Hypothalamus (tissue), 51 donors: ENCODE measurements around the gene RAB23.
"Not testable (repeated sequence)": the region's sequence is repeated elsewhere in the genome, so short reads cannot be mapped to it uniquely, and the experiment has no call there.

ENCODE experiments used
- DNase-seq, 51 donors: peaks; one replicate each; lab custom pipeline; 2025; lab: John Stamatoyannopoulos, UW

The RAB23 gene

DNA sequence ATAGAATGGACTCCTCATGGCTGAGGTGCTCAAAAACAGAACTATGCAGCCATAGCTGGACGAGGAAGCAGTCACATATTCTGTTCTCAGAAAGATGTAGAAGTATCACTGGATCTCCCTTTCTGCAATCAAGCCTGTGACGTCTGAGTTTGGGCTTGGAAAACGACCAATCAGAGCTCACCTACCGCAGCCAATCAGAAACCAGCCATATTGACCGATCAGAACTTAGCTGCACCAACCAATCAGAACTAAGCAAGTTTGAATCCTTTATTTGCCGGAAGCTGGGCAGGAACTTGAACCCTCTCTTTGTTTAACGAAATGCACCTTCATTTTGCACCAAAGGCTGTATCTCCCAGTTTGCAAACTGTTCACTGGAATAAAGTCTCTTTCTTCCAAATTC lies 21.8 kb upstream of the RAB23 start:
- DNase-seq = no peak

GRCh38 chr6:57243526-57243925 lies 21.4 kb upstream of the RAB23 start:
- DNase-seq = not testable (repeated sequence)

DNA sequence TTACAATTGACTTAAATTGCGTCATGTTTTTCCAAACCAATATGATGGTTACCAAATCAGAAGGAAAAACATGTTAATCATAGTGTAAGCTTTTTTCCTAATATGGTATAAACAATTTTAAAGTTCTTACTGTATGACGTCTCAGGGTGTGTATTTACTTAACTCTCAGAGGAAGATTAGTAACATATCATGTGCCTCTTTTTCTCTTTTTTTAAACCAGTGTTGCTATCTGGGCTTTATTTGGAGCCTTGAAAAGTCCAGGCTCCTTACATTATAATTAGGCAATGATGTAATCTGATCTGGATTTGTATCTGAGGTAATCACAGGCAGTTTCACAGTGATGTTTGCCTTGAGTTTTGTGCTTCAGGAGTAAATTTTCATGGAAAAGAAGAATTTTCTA lies 20.4 kb upstream of the RAB23 start:
- DNase-seq = no peak

DNA sequence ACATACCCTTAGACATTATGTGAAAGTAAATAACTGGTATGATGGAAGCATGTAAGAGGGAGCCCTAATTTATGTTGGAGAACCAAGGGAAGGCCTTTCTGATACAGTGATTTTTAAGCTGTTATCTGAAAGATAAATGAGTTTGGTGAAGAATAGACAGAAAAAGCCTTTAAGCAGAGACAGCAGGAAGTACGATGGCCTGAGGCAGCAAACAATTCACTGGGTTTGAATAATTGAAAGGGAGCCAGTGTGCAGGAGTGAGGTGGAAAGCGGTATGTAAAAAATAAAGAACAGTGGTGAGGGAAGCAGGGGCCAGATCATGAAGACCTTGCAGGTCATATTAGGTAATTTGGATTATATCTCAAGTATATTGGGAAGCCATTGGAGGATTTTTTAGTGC lies 4.1 kb upstream of the RAB23 start:
- DNase-seq = no peak

DNA sequence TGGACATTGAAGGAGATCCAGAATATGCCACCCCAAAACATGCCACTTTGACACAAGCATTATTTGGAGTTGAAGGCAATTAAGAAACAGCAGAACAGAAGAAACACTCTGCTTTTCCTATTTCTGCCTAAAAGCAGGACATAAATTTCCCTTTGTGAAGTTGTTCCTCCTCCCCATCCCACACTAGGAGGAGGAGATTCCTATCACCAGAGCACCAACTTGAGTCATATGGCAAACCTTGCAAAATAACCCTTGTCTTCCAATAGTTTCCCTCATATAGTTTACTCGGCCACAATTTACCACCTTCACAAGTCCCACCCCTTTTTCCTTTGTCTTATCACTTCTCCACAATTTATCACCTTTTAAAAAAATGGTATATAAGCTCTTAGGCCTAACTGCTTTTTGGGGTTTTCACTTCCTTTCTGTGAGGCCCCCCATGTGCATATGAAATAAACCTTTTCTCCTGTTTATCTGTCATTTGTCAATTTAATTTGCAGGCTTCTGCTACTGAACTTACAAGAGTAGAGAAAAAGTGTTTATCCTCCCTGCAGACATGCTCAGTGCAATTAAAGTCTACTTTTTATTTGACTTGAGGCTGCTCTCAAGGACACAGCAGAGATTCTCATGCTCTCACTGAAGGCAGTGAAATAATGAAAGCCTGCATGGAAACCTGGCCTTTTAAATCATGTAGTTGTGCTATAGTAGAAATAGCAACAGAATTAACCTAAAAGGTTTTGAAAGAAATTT lies 2.8 kb upstream of the RAB23 start:
- no peak for DNase-seq

DNA sequence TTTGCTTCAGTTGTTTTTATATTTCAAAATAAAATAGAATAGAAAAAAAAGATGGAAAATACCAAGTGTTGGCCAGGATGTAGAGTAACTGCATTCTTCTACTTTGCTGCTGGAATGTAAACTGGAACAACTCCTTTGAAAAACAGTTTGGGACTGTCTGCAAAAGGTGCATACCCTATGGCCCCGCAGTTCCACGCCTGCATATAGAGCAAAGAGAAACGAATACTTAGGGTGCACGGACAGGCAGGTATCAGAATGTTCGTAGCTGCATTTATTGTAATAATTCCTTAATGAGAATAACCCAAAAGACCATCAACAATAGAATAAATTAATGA lies 603 bp upstream of the RAB23 start:
- peak in 1 of 51 donors; percentile 43 for DNase-seq

DNA sequence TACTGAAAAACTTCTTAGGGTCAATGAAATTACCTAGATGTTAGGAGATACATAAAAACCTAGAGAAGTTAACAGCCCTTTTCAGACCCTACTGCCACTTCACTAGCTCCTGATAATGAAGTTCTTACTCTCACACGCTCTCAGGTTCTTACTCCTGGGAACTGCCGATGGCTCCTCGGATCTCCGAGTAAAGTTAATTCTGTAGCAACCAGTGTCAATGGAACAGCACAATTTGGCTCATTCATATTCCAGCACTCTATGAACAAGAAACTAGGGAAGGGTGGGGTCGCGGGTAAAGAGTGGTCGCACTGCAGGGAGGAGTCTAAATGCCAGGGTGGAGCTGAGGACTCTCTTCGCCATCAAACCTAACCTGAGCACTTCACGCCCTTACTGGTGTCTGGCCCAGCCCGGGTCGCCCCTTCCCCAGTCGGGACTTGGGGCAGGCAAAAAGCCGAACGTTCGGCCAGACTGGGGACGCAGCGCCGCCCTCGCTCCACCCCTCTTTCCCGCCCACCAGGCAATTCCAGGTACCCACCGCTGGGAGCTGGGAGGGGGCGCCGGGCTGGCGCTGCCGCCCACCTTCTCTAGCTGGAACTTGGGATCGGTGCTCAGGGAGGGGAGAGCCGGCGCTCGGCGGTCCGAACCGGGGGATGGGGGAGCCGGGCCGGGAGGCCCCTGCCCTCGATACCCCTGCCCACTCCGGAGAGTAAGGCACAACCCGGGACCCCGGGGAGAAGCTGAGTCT lies 744 bp downstream of the RAB23 start:
- DNase-seq = peak in 38 of 51 donors; percentile 3 to 73 (median 44)

GRCh38 chr6:57220083-57220703 lies 1.9 kb downstream of the RAB23 start:
- no peak for DNase-seq

DNA sequence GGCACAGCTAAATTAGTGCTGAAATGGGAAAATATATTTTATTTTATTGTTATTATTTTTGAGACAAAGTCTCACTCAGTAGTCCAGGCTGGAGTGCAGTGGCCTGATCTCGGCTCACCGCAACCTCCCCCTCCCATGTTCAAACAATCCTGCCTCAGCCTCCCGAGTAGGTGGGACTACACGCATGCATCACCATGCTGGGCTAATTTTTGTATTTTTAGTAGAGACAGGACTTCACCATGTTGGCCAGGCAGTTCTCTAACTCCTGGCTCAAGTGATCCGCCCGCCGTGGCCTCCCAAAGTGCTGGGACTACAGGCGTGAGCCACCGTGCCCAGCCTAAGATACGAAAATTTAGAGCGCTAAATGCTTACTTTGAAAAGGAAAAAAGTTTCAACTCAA lies 4.8 kb downstream of the RAB23 start:
- DNase-seq = no peak

DNA sequence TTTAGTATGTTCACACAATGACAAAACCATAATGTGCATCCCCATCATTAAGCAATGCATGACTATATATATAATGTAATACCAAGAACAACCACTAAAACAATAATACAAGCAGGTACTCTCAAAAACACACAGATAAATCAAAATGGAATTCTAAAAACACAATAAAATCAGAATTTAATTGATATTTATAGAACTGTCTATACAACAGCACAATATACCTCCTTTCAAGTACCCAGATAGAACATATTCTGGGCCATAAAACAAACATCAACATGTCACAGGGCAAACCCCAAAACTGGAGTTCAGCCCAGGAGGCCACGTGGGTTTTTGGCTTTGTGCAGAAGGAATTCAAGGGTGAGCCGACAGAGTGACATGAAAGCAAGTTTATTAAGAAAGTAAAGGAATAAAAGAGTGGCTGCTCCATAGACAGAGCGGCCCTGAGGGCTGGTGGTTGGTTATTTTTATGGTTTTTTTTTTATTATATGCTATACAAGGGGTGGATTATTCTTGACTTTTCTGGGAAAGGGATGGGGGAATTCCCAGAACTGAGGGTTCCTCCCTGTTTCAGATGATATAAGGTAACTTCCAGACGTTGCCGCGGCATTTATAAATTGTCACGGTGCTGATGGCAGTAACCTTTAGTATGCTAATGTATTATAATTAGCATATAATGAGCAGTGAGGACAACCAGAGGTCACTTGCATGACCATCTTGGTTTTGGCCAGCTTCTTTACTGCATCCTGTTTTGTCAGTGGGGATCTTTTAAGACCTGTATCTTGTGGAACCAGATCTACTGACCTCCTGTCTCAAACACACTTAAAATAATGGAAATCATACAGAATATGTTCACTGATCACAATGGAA lies 5.6 kb downstream of the RAB23 start:
- peak in 17 of 51 donors; percentile 3 to 41 (median 10) for DNase-seq

GRCh38 chr6:57215260-57215659 lies 6.8 kb downstream of the RAB23 start:
- no peak for DNase-seq

DNA sequence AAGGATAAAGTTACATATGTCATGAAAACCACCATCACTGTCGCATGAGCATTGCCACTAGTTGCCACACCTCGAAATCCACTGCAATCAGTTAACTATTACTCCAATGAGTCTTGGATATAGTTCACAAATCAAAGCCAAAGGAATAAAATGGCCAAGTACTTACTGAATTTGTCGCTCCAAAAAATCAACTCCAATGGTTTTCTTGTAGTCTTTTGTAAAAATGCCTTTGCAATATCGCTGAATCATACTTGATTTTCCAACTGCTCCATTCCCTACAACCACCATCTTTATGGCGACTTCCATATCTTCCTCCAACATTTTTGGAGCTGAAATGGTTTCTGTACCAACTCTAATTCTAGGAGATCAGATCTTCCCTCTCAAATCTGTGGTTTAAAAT lies 12.0 kb downstream of the RAB23 start:
- no peak for DNase-seq

DNA sequence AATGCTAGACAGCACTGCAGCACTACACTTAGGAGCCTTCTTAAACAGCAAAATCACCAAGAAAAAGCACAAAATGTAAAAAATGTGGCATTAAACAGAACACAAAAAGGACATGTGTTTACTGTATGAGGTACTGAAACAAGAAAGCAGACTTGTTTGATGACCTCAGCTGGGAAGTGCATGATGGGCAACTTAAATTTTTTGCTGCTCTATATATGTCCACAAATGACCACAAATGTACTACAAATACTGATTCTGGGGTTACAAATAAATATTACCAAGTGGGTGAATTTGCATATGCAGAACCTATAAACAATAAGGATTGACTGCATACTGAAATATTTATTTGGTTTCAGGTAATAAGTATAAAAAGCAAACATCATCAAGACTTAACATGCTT lies 13.1 kb downstream of the RAB23 start:
- no peak for DNase-seq

- no peak for DNase-seq
Observed at GRCh38 chr6:57207872-57208271, 14.2 kb downstream of the RAB23 start.

- no peak for DNase-seq
Observed at GRCh38 chr6:57207141-57207540, 15.0 kb downstream of the RAB23 start.

DNA sequence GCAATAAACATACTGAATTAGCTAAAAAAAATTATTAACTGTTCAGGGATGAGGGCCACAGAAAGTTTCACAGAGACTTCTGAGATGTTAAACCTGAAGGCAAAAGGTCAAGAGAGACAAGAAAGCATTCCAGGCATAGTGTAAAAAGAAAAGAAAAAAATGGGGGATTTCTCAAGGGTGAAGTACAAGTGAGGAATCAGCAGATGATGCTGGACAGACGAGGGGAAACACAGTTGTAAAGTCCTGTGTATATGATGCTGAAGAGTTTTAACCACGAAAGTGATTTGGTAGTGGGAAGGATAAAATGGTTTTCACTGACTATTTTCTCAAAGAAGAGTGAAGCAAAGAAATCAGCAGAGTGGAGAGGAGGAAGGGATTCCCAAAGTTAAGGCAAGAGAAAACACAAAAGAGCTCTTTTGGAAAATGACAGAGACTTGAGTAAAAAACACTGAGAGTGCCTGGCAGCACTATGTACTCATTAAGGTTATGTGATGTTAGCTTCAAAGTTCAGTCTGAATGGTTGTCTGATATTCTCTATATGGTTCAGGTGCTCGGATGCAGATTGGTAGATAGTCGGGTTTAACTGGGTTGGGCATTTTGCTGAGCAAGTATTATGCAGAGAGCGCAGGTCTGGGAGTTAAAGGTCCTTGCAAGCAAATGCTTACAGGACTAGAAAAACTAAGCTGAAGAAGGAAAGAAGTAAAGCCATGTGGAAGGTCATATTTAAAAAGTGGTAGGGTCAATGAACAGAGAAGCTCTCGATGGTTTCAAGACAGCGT lies 16.4 kb downstream of the RAB23 start:
- DNase-seq = no peak

- DNase-seq = no peak
Observed at GRCh38 chr6:57201718-57202117, 20.4 kb downstream of the RAB23 start.

DNA sequence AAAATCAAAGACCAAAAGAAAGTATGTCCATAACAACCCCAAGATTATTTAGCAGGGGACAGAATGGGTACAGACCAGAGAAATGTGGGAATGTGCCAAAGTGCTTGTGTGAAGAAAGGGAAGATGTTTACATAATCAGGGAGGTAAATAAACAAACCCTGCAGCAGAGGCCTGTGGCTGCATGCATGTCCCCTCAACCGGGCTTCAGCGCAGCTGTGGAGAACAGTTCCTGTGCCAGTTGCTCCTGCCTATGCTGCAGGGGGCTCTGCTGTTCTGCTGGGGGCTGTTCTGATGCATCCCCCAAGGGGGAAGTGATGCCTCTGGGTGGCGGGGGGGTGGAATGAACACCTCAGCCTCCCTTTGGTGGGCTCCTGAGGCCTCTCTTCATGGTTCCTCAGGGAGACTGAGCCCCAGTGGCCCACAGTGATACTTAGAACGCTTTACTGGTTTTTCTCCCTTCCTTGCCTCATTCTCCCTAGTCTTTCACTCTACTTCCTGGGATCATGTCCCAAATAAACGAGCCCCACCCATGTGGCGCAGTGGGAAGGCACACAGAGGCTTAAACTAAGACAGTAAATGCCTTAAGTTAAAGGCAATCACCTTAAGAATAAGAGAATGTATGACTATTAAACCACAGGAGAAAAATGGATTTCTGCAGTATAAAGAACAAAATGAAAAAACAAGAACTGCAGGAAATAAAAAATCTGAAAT lies 23.0 kb downstream of the RAB23 start:
- no peak for DNase-seq

- no peak for DNase-seq
Observed at GRCh38 chr6:57195457-57195856, 26.6 kb downstream of the RAB23 start.

GRCh38 chr6:57193177-57193576 lies 28.9 kb downstream of the RAB23 start:
- DNase-seq = no peak
